SHP77 (cell line): ENCODE results near the gene MLLT10.

Source experiments
- DNase-seq, 2 experiments: peaks; one replicate each; lab custom pipeline; 2025; lab: John Stamatoyannopoulos, UW

Gene MLLT10

DNA sequence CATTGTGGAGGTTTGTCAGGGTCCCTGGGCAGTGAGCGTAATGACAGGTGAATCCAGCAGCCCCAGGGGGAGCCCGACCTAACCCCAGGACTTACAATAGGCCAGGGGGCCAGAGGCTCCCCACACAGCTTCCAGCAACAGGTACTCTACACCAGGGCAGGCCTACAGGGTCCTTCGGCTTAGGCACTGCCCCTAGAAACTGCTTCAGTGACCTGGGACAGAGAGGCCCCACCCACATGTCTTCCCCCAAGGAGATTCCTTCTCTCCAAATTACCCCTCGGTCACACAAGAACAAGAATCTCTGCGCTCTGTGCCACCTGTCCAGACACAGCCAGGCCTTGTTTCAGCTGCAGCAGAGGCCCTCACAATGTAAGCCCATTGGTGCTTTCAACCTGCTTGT, 32.9 kb upstream of the MLLT10 start:
- DNase-seq, result no peak

GRCh38 chr10:21501731-21502347, 32.2 kb upstream of the MLLT10 start:
- DNase-seq, result no peak

GRCh38 chr10:21502348-21502740, 31.7 kb upstream of the MLLT10 start:
- DNase-seq, result no peak

- DNase-seq, result no peak
Measured at GRCh38 chr10:21503542-21503941, 30.5 kb upstream of the MLLT10 start.

GRCh38 chr10:21505711-21506278, 28.2 kb upstream of the MLLT10 start:
- no peak for DNase-seq

GRCh38 chr10:21506351-21506750, 27.7 kb upstream of the MLLT10 start:
- no peak for DNase-seq

GRCh38 chr10:21507150-21507549, 26.9 kb upstream of the MLLT10 start:
- DNase-seq, result no peak

DNA sequence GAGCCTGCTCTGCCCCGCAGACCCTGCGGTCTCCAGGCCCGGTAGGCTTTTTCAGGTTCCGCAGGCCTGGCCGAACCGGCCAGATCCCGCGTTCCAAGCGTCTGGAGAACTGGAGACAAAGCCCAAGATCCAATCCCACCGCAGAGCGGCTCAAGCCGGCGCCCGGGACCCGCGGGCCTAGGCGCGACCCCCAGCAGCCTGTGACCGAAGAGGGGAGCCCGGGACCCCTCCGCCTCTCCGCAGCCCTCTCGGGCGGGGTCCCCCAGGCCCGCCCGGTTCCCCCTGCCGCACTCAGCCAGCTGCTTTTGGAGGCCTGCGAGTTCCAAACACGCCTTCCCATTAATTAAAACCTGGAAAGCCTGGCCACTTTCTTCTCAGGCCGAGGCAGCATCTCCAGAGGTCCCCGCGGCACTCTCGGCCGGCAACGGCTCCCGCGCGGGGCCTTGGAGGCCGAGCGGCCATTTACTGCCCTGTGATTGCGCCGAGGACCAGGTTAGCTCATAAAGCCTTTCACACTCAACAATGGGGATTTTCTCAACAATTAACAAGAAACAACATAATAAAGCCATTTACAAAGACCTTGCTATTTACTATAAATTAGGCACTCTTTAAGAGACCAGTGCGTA, 25.2 kb upstream of the MLLT10 start:
- no peak for DNase-seq

GRCh38 chr10:21509341-21510240, 24.4 kb upstream of the MLLT10 start:
- no peak for DNase-seq

DNA sequence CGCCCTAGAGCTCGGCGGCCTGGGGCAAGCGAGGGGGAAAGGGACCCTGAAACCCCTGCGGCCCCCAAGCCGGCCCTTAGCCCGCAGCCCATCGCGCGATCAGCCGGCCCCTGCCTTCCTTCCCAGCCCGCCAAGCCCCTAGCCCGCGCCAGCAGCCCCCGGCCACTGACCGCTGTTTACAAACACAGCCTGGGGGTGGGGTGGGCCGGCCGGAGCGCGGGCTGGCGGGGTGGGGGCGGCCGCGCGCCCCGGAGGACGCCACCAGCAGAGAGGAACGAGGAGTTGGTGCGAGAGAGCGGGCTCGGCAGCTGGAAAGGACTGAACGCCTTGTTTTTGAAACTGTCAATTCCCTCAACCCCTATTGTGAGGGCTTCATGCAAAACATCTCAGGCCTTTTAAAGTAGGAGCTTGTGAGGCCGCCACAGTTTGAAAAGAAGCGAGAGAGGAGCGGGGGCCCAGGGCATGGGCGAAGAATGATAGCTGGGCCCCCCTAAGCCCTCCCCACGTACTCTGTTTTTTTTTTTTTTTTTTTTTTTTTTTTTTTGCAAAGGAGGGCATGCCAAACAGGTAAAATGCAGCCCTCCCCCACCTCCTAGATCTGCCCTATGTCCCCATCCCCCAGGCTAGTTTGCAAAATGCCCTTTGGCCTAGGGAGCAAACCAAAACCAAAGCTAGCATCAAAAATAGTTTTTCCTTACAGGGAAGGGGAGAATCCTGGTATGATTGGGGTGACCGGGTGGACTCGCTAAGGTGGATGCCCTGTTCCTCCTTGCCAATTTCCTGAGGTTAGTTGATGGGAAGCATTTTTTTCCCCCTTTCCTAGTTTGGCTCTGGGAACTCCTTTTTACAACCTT, 23.6 kb upstream of the MLLT10 start:
- no peak for DNase-seq

DNA sequence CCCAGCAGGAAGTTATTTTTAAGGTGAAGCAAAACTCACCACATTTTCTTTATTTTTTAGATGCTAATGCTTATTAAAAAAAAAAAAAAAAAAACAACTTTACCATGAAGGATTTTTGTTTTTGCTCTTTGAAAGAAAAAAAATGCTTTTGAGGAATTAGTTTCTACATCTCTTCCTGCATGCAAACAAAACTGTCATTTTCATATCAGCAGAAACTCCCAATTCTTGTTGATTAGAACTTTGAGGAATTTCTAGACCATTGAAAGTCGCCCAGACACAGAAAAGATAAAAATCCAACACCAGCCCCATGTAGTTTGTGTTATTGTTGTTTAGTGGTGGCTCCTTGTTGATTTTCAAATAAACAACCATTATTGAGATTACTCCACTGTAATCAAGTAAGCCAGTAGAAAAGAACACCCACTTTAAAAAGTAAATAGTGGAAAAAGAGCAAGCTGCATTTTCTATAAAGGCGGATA, 22.9 kb upstream of the MLLT10 start:
- DNase-seq, result no peak

DNA sequence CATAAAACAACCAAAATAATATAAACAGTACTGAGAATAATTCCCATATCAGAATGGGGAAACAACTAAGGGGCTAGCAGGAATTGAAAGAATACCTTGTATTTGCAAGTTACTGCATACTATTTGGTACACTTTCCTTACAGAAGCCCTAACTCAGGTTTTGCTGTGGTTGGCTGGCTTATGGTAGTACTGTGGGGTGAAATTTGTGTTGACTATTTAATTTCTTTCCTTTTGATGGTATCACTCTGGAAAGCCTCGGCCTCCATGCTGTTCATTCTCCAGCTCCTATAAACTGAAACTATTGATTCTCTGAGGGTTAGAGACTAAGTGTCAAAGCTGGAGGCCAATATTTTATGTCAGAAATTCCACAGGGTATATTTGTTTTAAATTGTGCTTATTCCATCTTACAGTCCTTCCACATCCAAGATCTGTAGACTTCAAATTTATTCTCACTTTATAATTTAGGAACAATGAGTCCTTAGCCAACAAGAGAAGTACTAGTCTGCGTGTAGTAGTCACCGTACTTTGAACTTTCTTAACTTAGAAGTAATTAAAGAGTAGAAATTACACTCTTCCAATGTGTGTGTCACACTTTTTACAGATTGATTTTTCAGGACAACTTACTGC, 22.0 kb upstream of the MLLT10 start:
- no peak for DNase-seq

- DNase-seq, result no peak
Measured at GRCh38 chr10:21512573-21513404, 21.2 kb upstream of the MLLT10 start.

DNA sequence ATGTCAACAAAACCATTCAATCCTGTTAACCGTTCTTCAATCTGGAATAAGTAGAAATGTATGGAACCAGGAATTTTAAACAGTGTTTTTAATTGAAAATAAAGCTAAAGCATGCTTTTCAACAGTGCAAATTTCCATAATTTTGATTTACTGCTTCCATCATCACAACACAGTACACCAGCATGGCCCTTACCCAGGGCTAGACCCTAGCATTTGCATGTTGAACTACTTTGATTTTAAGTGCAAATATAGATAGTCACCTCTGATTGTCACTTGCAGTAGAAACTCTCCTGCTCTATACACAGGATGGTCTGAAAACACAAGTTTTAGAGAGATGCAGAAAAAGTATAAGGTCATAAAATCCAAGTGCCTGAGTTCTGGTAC, 20.6 kb upstream of the MLLT10 start:
- no peak for DNase-seq

- no peak for DNase-seq
Measured at GRCh38 chr10:21514129-21514817, 19.8 kb upstream of the MLLT10 start.

- DNase-seq, result no peak
Measured at GRCh38 chr10:21514818-21515351, 19.1 kb upstream of the MLLT10 start.

GRCh38 chr10:21515361-21516241, 18.4 kb upstream of the MLLT10 start:
- no peak for DNase-seq
